ENCODE measurements around the gene RPL7A.
"Not testable (repeated sequence)": the region's sequence is repeated elsewhere in the genome, so short reads cannot be mapped to it uniquely, and the experiment has no call there.

Gene RPL7A

DNA sequence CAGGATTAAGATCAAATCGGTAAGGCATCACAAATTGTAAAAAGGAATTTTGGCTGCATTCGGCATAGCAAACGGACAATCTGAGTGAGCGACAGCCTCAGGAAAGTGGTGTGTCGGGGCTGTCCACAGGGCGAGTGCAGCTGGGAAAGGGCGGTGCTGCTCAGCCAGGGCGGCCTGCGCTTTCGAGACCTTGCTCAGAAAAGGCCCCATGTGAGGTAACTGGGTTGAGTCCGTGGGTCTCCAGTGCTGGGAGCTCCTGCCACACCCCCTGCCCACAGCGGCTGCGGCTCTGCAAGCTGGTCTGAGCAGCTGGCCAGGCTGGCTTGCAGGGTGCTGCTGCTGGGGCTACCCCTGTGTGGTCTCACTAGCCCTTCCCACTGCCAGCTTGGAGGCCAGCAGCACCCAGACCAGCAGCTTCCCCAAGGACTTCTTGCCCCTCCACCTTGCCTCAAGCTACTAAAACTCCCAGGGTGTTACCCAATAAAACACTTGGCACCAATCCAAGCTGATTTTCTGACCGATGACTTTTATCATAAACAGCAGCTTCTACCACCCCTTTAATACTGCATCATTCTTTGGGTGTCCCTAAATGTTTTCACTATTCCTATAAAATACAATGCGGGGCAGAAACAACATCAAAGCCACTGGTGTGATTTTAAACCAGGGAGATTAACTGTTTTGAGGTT, 14.5 kb downstream of the RPL7A start:
- Mint-ChIP-seq H3K4me3 (no peak overlapping the region), H3K27ac (no peak overlapping the region), H3K36me3 (ENCODE audit: low read depth) (peaks cover 48% of the 10 kb centered on the region), H3K4me1 (ENCODE audit: low read depth) (peaks cover 22% of the 10 kb centered on the region), H3K27me3 (ENCODE audit: low read depth) (no peaks in the 10 kb centered on the region), H3K9me3 (no peaks in the 10 kb centered on the region)

DNA sequence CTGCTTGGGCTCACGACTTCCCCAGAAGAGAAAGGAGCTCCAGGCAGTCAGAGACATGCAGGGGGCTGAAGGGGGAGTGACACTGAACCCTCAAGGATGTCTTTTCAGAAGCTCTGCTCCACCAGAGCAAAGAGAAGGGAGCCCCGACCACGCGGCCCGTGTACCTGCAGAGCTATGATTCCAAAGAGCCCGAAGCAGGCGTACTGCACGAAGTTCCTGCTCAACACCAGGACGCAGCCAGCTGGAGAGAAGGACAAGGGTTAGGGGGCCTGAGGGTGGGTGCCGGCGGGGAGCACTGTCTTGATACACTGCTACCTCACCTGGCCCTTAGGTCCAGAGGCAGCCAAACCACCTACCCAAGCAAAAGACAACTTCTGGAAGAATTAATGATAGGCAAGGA, 18.4 kb downstream of the RPL7A start:
- no peaks in the 10 kb centered on the region for H3K9me3 Mint-ChIP-seq
- H3K27me3 Mint-ChIP-seq (ENCODE audit: low read depth) = no peaks in the 10 kb centered on the region
- H3K4me1 Mint-ChIP-seq (ENCODE audit: low read depth) = peaks cover 44% of the 10 kb centered on the region
- H3K27ac Mint-ChIP-seq = no peak overlapping the region
- peaks cover 59% of the 10 kb centered on the region for H3K36me3 Mint-ChIP-seq (ENCODE audit: low read depth)
- no peak overlapping the region for H3K4me3 Mint-ChIP-seq

DNA sequence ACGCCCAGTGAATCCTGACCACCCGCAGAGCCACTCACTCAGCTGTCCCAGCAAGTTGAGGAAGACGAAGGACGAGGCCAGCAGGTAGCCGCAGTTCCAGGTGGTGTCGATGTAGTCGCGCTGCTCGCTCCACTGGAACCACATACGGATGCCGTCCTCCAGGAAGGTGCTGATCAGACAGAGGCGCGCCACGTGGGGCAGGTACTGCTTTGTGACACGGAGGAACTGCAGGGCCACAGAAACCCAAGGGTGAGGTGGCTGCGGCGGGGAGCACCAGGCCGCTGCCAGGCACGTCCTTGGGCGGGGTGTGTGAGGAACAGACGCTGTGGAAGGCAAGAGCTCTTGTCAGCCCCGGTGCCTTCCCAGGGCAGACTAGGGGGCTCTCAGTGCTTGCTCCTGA, 19.2 kb downstream of the RPL7A start:
- no peak overlapping the region for H3K4me3 Mint-ChIP-seq
- H3K27me3 Mint-ChIP-seq (ENCODE audit: low read depth) = no peaks in the 10 kb centered on the region
- peaks cover 46% of the 10 kb centered on the region for H3K4me1 Mint-ChIP-seq (ENCODE audit: low read depth)
- H3K27ac Mint-ChIP-seq = no peak overlapping the region
- no peaks in the 10 kb centered on the region for H3K9me3 Mint-ChIP-seq
- peaks cover 52% of the 10 kb centered on the region for H3K36me3 Mint-ChIP-seq (ENCODE audit: low read depth)

- Mint-ChIP-seq H3K4me3 (no peak overlapping the region), H3K9me3 (no peaks in the 10 kb centered on the region), H3K4me1 (ENCODE audit: low read depth) (peaks cover 52% of the 10 kb centered on the region), H3K27ac (no peak overlapping the region), H3K27me3 (ENCODE audit: low read depth) (no peaks in the 10 kb centered on the region), H3K36me3 (ENCODE audit: low read depth) (peaks cover 51% of the 10 kb centered on the region)
Observed at GRCh38 chr9:133367778-133368177, 19.8 kb downstream of the RPL7A start.

DNA sequence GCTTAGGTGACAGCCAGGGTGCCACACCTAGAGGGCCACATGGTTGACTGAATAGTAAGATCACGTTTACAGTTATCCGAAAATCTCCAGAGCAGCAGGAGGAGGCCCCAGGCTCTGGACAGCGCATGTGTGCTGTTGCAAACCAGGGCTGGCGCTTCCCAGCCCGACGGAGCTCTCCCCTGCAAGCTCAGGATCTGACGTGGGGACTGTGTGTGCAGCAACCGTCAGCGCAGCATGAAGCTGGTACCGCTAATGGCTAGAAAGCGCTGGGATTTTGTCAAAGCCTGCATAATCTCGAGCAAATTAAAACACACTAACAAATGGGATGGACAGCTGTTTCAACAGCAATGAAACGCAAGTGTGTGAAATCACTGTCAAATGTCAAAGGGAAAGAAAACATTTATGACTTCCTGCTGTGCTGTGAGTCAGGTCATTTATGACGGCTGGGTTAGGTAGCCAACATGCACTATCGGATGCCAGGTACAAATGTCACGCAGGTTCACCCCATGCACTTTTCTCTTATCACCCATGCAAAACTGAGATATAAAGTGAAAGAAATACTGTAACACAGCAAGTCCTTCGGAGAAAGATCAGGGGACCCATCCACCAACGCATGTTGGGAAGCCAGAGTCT, 20.3 kb downstream of the RPL7A start:
- peaks cover 51% of the 10 kb centered on the region for H3K36me3 Mint-ChIP-seq (ENCODE audit: low read depth)

GRCh38 chr9:133369422-133369821, 21.4 kb downstream of the RPL7A start:
- Mint-ChIP-seq H3K4me3 (peak overlapping the region; percentile 76), H3K27ac (peak overlapping the region; percentile 62)

More for the DNA sequence above, 20.3 kb downstream of the RPL7A start:
- peak overlapping the region; percentile 33 for H3K4me3 Mint-ChIP-seq
- peaks cover 56% of the 10 kb centered on the region for H3K4me1 Mint-ChIP-seq (ENCODE audit: low read depth)
- no peaks in the 10 kb centered on the region for H3K9me3 Mint-ChIP-seq
- peak overlapping the region; percentile 53 for H3K27ac Mint-ChIP-seq
- H3K27me3 Mint-ChIP-seq (ENCODE audit: low read depth) = no peaks in the 10 kb centered on the region

DNA sequence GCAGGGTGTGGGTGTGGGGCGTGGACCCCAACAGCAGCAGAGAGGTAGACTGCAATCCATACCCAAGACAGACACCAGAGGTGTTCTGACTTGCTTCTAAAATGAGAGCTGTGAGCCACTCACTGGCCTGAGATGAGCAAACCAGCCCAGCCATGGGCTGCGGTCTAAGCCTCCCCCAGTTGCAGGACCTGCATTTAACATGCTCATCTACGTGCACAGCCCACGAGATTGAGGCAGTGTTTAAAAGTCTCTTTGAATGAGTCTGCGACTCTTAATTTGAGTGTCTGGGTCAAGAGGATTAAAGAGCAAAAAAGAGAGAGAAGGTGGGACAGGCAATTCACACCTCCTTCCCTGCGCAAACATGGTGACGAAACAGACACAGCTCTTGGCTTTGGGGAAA, 21.9 kb downstream of the RPL7A start:
- H3K9me3 Mint-ChIP-seq = no peaks in the 10 kb centered on the region
- H3K27me3 Mint-ChIP-seq (ENCODE audit: low read depth) = no peaks in the 10 kb centered on the region
- H3K4me3 Mint-ChIP-seq = peak overlapping the region; percentile 76

More at GRCh38 chr9:133369422-133369821, 21.4 kb downstream of the RPL7A start:
- Mint-ChIP-seq H3K9me3 (no peaks in the 10 kb centered on the region), H3K4me1 (ENCODE audit: low read depth) (peaks cover 60% of the 10 kb centered on the region), H3K36me3 (ENCODE audit: low read depth) (peaks cover 44% of the 10 kb centered on the region), H3K27me3 (ENCODE audit: low read depth) (no peaks in the 10 kb centered on the region)

DNA sequence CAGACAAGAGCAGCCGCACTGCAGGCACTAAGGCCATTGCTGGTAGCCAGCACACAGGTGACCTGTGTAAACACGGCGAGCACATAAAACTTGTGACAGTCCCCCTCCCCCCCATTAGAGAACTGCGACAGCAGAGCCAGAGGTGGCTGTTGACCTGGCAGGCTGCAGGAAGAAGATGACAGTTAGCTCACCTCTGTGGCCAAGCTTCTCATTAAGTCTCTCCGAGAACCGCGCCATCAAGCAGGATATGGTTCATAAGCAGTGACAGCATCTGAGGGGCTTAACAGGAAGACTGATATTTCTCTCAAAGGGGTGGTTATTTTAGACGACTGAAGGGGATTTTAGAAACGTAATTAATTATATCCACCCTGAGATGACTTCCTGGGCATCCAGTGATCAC, 22.7 kb downstream of the RPL7A start:
- H3K4me1 Mint-ChIP-seq (ENCODE audit: low read depth) = peaks cover 64% of the 10 kb centered on the region
- H3K27me3 Mint-ChIP-seq (ENCODE audit: low read depth) = no peaks in the 10 kb centered on the region
- no peaks in the 10 kb centered on the region for H3K9me3 Mint-ChIP-seq
- H3K36me3 Mint-ChIP-seq (ENCODE audit: low read depth) = peaks cover 41% of the 10 kb centered on the region
- H3K4me3 Mint-ChIP-seq = peak overlapping the region; percentile 76
- H3K27ac Mint-ChIP-seq = peak overlapping the region; percentile 87

More for the DNA sequence above, 21.9 kb downstream of the RPL7A start:
- Mint-ChIP-seq H3K36me3 (ENCODE audit: low read depth) (peaks cover 43% of the 10 kb centered on the region), H3K4me1 (ENCODE audit: low read depth) (peaks cover 64% of the 10 kb centered on the region), H3K27ac (peak overlapping the region; percentile 87)

- H3K9me3 Mint-ChIP-seq = no peaks in the 10 kb centered on the region
- H3K36me3 Mint-ChIP-seq (ENCODE audit: low read depth) = peaks cover 35% of the 10 kb centered on the region
- no peaks in the 10 kb centered on the region for H3K27me3 Mint-ChIP-seq (ENCODE audit: low read depth)
- peaks cover 62% of the 10 kb centered on the region for H3K4me1 Mint-ChIP-seq (ENCODE audit: low read depth)
- peak overlapping the region; percentile 87 for H3K27ac Mint-ChIP-seq
- H3K4me3 Mint-ChIP-seq = peak overlapping the region; percentile 76
Observed at GRCh38 chr9:133371261-133371711, 23.3 kb downstream of the RPL7A start.

- H3K9me3 Mint-ChIP-seq = no peaks in the 10 kb centered on the region
- H3K4me1 Mint-ChIP-seq (ENCODE audit: low read depth) = peaks cover 60% of the 10 kb centered on the region
- peak overlapping the region; percentile 87 for H3K27ac Mint-ChIP-seq
- H3K27me3 Mint-ChIP-seq (ENCODE audit: low read depth) = no peaks in the 10 kb centered on the region
- H3K4me3 Mint-ChIP-seq = peak overlapping the region; percentile 76
- peaks cover 31% of the 10 kb centered on the region for H3K36me3 Mint-ChIP-seq (ENCODE audit: low read depth)
Observed at GRCh38 chr9:133372144-133372543, 24.1 kb downstream of the RPL7A start.

GRCh38 chr9:133374612-133375115, 26.6 kb downstream of the RPL7A start:
- peaks cover 43% of the 10 kb centered on the region for H3K4me1 Mint-ChIP-seq (ENCODE audit: low read depth)
- peaks cover 18% of the 10 kb centered on the region for H3K36me3 Mint-ChIP-seq (ENCODE audit: low read depth)
- peak overlapping the region; percentile 97 for H3K27ac Mint-ChIP-seq
- H3K27me3 Mint-ChIP-seq (ENCODE audit: low read depth) = no peaks in the 10 kb centered on the region
- H3K4me3 Mint-ChIP-seq = peak overlapping the region; percentile 97
- no peaks in the 10 kb centered on the region for H3K9me3 Mint-ChIP-seq

DNA sequence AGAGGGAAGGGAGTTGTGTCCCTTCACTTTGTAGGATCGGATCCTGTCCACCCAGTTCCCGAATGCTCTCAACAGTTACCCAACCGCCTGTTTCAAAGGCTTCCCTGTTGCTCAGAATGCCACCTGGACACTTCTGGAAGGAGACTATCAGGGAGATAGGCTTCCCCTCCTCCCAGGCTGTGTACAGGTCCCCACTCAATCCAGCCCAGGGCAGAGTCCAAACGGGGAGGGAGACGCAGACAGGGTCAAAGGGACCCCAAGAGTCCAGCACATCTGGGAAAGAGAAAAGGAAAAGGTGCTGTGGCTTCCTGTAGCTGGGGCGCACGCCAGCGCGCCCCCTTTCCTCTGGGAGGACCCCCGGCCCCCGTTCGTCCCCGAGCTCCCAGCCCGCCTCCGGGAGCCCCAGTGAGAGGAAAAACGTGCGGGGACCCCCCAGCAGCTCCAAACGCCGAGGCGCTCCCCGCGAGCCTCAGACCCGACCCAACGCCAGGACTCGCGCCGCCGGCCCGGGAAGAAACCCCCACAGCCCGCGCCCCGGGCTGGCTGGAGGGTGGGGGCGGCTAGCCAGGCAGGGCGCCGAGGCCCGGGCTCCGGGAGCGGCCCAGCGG, 27.2 kb downstream of the RPL7A start:
- H3K9me3 Mint-ChIP-seq = no peaks in the 10 kb centered on the region
- peaks cover 13% of the 10 kb centered on the region for H3K36me3 Mint-ChIP-seq (ENCODE audit: low read depth)
- H3K4me3 Mint-ChIP-seq = peak overlapping the region; percentile 97
- H3K4me1 Mint-ChIP-seq (ENCODE audit: low read depth) = peaks cover 37% of the 10 kb centered on the region
- H3K27ac Mint-ChIP-seq = peak overlapping the region; percentile 97
- no peaks in the 10 kb centered on the region for H3K27me3 Mint-ChIP-seq (ENCODE audit: low read depth)

DNA sequence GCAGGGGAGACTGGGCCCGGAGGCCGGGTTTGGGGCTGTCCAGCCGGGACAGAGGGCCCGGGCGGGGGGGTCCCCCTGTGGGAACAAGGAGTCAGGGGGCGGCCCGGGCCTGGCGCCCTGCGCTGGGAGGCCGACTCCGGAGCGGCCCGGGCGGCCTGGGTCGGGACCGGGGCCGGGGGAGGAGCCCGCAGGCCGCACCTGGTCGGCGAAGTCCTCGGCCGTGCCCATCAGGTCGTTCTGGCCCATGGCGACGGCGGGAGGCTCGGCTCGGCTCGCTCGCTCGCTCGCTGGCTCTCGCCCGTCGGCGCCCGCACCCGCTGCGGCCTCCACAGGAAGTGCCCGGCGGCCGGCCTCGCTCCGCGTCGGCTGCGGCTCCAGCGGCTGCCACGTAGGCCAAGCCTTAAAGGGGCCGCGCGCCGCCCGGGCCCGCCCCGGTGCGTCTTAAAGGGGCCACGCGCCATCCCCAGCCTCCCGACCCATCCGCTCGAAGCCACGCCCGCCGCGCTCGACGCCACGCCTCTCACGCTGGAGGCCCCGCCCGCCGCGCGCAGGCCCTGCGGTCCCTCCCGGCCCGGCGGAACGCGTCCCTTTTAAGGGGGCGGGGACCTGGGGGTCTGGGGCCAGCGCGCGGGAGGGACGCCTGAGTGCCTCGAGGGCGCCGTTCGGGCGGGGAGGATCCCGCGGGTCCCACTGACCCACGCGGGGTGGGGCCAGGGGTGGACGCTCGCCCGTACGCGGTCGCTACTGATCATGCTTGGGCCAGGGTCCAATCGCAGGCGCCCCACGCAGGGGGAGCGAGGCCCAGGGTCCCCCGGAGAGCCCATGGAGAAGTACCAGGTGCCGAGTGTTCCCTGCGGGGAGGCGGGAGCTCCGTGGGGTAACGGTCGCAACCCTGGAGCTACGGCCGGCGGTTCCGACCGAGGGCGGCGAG, 28.0 kb downstream of the RPL7A start, which contains the start of the genes STKLD1 and SURF4:
TSS of gene STKLD1 (plus strand) at position 643 of the 931 bp plus-strand sequence. CDS start at position 751, 108 bp downstream.
TSS of gene SURF4 (minus strand) at position 337 of the 931 bp plus-strand sequence. CDS start at position 246, 91 bp downstream.
- Mint-ChIP-seq H3K27me3 (ENCODE audit: low read depth) (no peaks in the 10 kb centered on the region), H3K27ac (peak within 1 kb of the TSS; percentile 97), H3K9me3 (no peaks in the 10 kb centered on the region), H3K4me1 (ENCODE audit: low read depth) (peaks cover 30% of the 10 kb centered on the region), H3K36me3 (ENCODE audit: low read depth) (peaks cover 9% of the 10 kb centered on the region), H3K4me3 (peak within 1 kb of the TSS; percentile 97)

DNA sequence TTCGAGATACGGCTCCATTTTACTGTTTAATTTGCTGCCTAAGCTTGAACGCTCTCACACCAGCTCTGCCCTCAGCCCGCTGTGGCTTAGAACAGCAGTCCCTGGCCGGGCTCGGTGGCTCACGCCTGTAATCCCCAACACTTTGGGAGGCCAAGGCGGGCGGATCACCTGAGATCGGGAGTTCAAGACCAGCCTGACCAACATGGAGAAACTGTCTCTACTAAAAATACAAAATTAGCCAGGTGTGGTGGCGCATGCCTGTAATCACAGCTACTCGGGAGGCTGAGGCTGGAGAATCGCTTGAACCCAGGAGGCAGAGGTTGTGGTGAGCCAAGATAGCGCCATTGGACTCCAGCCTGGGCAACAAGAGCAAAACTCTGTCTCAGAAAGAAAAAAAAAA, 29.3 kb downstream of the RPL7A start:
- H3K4me3 Mint-ChIP-seq = peak overlapping the region; percentile 68
- H3K4me1 Mint-ChIP-seq (ENCODE audit: low read depth) = peaks cover 18% of the 10 kb centered on the region
- H3K36me3 Mint-ChIP-seq (ENCODE audit: low read depth); H3K9me3 Mint-ChIP-seq; H3K27ac Mint-ChIP-seq; H3K27me3 Mint-ChIP-seq (ENCODE audit: low read depth): not testable (repeated sequence)
